Vagina (tissue), 2 donors: ENCODE data around the gene PGBD5. TPM values are rescaled to one million over a fixed set of nuclear protein-coding genes. Genes with fewer than 3 reads are reported as not detected.

Experiments used
- DNase-seq, 2 donors: peaks; one replicate each; pipeline ENCODE4 v3.0.0-alpha.2; 2017; ENCODE audit errors: extremely low spot score in 2 of 2
- H3K27ac ChIP-seq: fragments of 200-600 bp; sonication (generic); one replicate; pipeline ENCODE4 v1.5.1; 2019
- H3K27me3 ChIP-seq: fragments of 200-600 bp; sonication (generic); one replicate; pipeline ENCODE4 v1.5.1; 2019
- H3K36me3 ChIP-seq, 2 donors: fragments of 200-600 bp; sonication (generic); one replicate each; pipeline ENCODE4 v1.5.1; 2017 to 2019
- H3K4me1 ChIP-seq: fragments of 200-600 bp; sonication (generic); one replicate; pipeline ENCODE4 v1.5.1; 2019
- H3K4me3 ChIP-seq, 2 donors: fragments of 200-600 bp; sonication (generic); 1 replicate in 1 of 2; 2 replicates in 1 of 2; pipeline ENCODE4 v1.5.1; 2016 to 2019
- H3K9me3 ChIP-seq: fragments of 200-600 bp; sonication (generic); one replicate; pipeline ENCODE4 v1.5.1; 2019
- CTCF ChIP-seq, 3 experiments: fragments of 450-650 bp in 2 of 3; fragments of 200-600 bp in 1 of 3; sonication (generic) in 1 of 3; IDR thresholded peaks; one replicate each; pipeline ENCODE4 v1.5.1; 2017 to 2019; ENCODE audit warnings: antibody characterized with exemption in 3 of 3, mild to moderate bottlenecking in 2 of 3, moderate library complexity in 2 of 3
- POLR2A ChIP-seq, 2 donors: fragments of 450-650 bp; IDR thresholded peaks; one replicate each; pipeline ENCODE4 v1.6.1; 2017; ENCODE audit warnings: antibody characterized with exemption in 2 of 2, mild to moderate bottlenecking in 2 of 2, moderate library complexity in 2 of 2
- POLR2AphosphoS5 ChIP-seq, 2 donors: sonication (generic); formaldehyde crosslinking; IDR thresholded peaks; one replicate each; pipeline ENCODE4 v1.9.0; 2017; ENCODE audit warnings: antibody characterized with exemption in 2 of 2, mild to moderate bottlenecking in 2 of 2, low read depth in 1 of 2; ENCODE audit not compliant: insufficient read depth in 1 of 2
- intact Hi-C: fragments of 100-400 bp; cut with DNase I; formaldehyde crosslinking; loops from one replicate; pipeline ENCODE4 v1.15.1; 2023
- total RNA-seq: library from RNA; depleted of rRNA; stranded (reverse); fragments of >200 nt; gene quantifications from one replicate; pipeline ENCODE4 v1.2.3, GENCODE V29; 2016

Gene PGBD5
- total RNA-seq, 1 donor from 2014 or later = 0.98 TPM

GRCh38 chr1:230328342-230329015 lies 97.7 kb downstream of the PGBD5 start:
- no peak for DNase-seq
- H3K36me3 ChIP-seq = no peaks in the 10 kb centered on the region
- no peaks in the 10 kb centered on the region for H3K4me1 ChIP-seq
- intact Hi-C loops = no loop called here
- no peak for TF ChIP-seq POLR2AphosphoS5 (IDR thresholded peaks at IDR 0.05; ENCODE audit: insufficient read depth in 1 of 2, low read depth in 1 of 2)
- no peak for TF ChIP-seq POLR2A (IDR thresholded peaks at IDR 0.05)
- TF ChIP-seq CTCF (IDR thresholded peaks at IDR 0.05) = no peak
- no peak overlapping the region for H3K4me3 ChIP-seq
- no peaks in the 10 kb centered on the region for H3K9me3 ChIP-seq
- no peaks in the 10 kb centered on the region for H3K27me3 ChIP-seq
- H3K27ac ChIP-seq = no peak overlapping the region

- intact Hi-C loops = no loop called here
- Histone ChIP-seq H3K27me3 (no peaks in the 10 kb centered on the region), H3K9me3 (no peaks in the 10 kb centered on the region), H3K4me3 (no peak overlapping the region), H3K27ac (no peak overlapping the region), H3K4me1 (no peaks in the 10 kb centered on the region), H3K36me3 (no peaks in the 10 kb centered on the region)
- no peak for DNase-seq
- TF ChIP-seq CTCF (IDR thresholded peaks at IDR 0.05) = no peak
- no peak for TF ChIP-seq POLR2AphosphoS5 (IDR thresholded peaks at IDR 0.05; ENCODE audit: insufficient read depth in 1 of 2, low read depth in 1 of 2)
- no peak for TF ChIP-seq POLR2A (IDR thresholded peaks at IDR 0.05)
Measured at GRCh38 chr1:230327892-230328284, 98.2 kb downstream of the PGBD5 start.

GRCh38 chr1:230326971-230327891 lies 98.9 kb downstream of the PGBD5 start:
- no peak for DNase-seq
- intact Hi-C loops = no loop called here
- Histone ChIP-seq H3K9me3 (no peaks in the 10 kb centered on the region), H3K36me3 (no peaks in the 10 kb centered on the region), H3K4me3 (no peak overlapping the region), H3K27me3 (no peaks in the 10 kb centered on the region), H3K4me1 (no peaks in the 10 kb centered on the region), H3K27ac (no peak overlapping the region)
- TF ChIP-seq CTCF (IDR thresholded peaks at IDR 0.05) (no peak), POLR2AphosphoS5 (IDR thresholded peaks at IDR 0.05; ENCODE audit: insufficient read depth in 1 of 2, low read depth in 1 of 2) (no peak), POLR2A (IDR thresholded peaks at IDR 0.05) (no peak)

- no peaks in the 10 kb centered on the region for H3K9me3 ChIP-seq
- intact Hi-C loops = no loop called here
- no peak for DNase-seq
- no peak overlapping the region for H3K27ac ChIP-seq
- no peak for TF ChIP-seq CTCF (IDR thresholded peaks at IDR 0.05)
- TF ChIP-seq POLR2AphosphoS5 (IDR thresholded peaks at IDR 0.05; ENCODE audit: insufficient read depth in 1 of 2, low read depth in 1 of 2) = no peak
- no peak for TF ChIP-seq POLR2A (IDR thresholded peaks at IDR 0.05)
- H3K36me3 ChIP-seq = no peaks in the 10 kb centered on the region
- H3K4me3 ChIP-seq = no peak overlapping the region
- no peaks in the 10 kb centered on the region for H3K27me3 ChIP-seq
- no peaks in the 10 kb centered on the region for H3K4me1 ChIP-seq
Measured at GRCh38 chr1:230323686-230324085, 102.4 kb downstream of the PGBD5 start.
